ENCODE results near the gene LIME1.

DNA sequence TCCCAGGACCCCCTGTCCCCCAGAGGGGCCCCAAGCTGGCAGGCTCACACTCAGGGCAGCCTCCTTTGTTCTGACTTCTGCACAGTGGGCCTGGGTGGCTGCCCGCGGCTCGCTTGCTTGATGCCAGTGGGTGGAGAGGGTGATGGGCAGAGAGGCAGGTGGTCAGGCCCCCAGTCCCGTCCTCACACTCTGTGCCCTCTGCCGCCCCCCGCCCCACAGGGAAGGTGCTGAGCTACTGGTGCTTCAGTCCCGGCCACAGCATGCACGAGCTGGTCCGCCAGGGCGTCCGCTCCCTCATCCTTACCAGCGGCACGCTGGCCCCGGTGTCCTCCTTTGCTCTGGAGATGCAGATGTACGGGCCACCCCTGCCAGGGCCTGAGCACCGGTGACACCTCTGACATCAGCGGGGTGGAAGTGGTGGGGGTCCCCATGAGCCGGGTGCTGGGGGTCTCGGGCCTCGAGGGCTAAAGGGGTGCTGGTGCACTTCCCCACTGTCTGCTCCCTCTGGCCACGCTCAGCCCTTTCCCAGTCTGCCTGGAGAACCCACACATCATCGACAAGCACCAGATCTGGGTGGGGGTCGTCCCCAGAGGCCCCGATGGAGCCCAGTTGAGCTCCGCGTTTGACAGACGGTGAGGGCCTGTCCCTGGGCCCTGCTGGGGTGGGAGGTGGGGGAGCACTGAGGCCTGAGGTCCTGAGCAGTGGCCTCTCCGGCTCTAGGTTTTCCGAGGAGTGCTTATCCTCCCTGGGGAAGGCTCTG is 48.9 kb upstream of the LIME1 start:
- TF ChIP-seq, protein P1, sequence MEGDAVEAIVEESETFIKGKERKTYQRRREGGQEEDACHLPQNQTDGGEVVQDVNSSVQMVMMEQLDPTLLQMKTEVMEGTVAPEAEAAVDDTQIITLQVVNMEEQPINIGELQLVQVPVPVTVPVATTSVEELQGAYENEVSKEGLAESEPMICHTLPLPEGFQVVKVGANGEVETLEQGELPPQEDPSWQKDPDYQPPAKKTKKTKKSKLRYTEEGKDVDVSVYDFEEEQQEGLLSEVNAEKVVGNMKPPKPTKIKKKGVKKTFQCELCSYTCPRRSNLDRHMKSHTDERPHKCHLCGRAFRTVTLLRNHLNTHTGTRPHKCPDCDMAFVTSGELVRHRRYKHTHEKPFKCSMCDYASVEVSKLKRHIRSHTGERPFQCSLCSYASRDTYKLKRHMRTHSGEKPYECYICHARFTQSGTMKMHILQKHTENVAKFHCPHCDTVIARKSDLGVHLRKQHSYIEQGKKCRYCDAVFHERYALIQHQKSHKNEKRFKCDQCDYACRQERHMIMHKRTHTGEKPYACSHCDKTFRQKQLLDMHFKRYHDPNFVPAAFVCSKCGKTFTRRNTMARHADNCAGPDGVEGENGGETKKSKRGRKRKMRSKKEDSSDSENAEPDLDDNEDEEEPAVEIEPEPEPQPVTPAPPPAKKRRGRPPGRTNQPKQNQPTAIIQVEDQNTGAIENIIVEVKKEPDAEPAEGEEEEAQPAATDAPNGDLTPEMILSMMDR (IDR thresholded peaks at IDR 0.05): no peak
- TF ChIP-seq EZH2 (IDR thresholded peaks at IDR 0.05): no peak
